GM19468 (cell line): ENCODE measurements around the gene IQCH.
"Not testable (repeated sequence)": the region's sequence is repeated elsewhere in the genome, so short reads cannot be mapped to it uniquely, and the experiment has no call there.

ENCODE experiments used
- ATAC-seq: cut with Tn5 transposase; IDR thresholded peaks from one replicate; pipeline ENCODE4 v1.9.1; 2021; ENCODE audit warnings: mild to moderate bottlenecking, moderate library complexity, moderate number of reproducible peaks; ENCODE audit not compliant: unreplicated experiment; ENCODE audit errors: extremely low read depth

Gene IQCH

DNA sequence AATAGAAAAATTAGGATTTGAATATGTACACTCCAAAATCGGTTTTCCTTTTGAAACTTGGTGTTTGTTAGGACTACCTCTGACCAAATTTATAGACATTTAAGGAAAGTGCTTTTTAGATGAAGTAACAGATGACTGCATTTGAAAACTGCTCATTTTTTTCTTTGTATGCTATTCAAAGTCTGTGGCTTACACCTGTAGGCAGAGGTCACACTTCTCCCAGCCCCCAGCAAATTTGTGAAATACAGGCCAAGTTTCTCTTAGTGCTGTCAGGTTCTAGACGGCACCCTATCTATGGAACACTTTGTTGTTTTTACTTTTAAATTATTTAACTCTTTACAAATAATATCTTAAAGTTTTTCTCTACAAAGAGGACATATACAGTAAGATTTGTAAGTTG lies 165.6 kb downstream of the IQCH start:
- no peak for ATAC-seq

- no peak for ATAC-seq
These were observed 166.5 kb downstream of the IQCH start for GRCh38 chr15:67421105-67421504.

DNA sequence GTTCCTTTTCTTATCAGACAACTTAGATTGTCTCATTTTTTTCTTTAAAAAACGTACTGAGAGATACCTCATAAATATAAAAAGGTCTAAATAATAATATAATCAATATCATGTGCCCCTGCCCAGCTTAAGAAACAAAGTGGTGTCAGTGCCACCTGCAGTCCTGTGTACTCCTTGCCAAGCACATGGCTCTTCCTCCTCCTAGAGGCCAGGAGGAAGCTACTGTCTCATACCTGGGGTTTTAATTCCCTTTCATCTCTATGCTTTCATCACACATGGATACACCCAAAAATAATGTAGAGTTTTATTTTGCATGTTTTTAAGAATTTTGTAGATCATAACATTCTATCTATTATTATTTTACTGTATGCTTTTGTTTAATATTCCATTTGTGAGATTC lies 167.7 kb downstream of the IQCH start:
- no peak for ATAC-seq

GRCh38 chr15:67433495-67434099 lies 179.0 kb downstream of the IQCH start:
- no peak for ATAC-seq

DNA sequence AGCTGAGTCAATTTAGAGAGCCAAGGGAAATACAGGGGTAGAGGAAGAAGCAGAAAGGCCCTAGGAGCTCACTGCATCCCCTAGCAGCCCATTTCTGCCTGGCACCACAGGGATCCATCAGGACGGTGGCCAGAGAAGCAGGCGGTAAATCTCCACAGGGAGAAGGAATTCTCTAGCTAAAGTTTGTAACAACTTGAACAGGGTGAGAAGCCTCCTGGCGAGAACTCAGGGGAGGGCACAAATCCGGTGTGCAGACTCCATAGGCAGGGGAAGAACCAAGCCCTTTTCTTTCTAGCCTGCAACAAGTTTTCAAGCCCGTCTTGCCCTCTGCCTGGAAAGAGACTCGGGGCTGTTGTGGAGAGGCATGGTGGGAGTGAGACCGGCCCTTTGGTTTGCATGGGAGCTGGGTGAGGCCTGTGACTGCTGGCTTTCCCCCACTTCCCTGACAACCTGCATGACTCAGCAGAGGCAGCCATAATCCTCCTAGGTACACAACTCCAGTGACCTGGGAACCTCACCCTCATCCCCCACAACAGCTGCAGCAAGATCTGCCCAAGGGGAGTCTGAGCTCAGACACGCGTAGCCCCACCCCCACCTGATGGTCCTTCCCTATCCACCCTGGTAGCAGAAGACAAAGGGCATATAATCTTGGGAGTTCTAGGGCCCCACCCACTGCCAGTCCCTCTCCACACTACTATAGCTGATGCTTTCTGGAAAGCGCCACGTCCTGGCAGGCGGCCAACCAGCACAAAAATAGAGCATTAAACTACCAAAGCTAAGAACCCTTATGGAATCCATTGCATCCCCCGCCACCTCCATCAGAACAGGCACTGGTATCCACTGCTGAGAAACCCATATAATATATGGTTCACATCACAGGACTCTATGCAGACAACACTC lies 182.0 kb downstream of the IQCH start:
- not testable (repeated sequence) for ATAC-seq

- no peak for ATAC-seq
These were observed 189.5 kb downstream of the IQCH start for GRCh38 chr15:67444100-67444499.

GRCh38 chr15:67446449-67446848 lies 191.9 kb downstream of the IQCH start:
- ATAC-seq = no peak

GRCh38 chr15:67448372-67448771 lies 193.8 kb downstream of the IQCH start:
- ATAC-seq = not testable (repeated sequence)

GRCh38 chr15:67453703-67454102 lies 199.1 kb downstream of the IQCH start:
- not testable (repeated sequence) for ATAC-seq

- no peak for ATAC-seq
These were observed 202.3 kb downstream of the IQCH start for GRCh38 chr15:67456677-67457529.

DNA sequence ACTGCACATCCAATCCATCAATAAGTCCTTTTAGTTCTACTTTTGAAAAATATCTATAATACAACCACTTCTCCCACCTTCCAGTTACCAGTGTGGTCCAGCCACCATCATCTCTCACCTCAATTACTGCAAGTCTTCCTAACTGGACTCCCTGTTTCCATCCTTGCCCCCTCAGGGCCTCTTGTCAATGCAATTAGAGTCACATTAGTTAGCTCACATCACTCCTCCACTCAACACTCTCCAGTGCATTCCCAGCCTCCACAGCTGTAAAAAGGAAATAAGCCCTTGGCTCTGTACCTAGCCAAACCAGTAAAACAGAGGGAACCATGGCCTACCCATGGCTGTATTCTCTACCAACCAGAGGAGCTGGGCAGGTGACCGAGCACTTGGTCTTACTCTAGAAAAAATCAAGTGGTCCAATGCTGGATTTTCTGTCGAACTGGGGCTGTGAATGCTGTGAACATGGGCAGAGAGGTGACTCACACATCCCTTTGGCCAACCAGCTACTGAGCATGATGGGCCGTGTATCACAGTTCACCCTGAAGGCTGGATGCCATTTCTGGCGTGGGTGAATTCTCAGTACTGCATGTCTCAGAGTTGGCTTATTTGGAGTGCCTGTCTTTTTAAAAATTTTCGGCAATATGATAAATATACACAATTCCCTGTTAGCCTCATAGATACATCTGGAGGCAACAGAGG lies 203.9 kb downstream of the IQCH start:
- ATAC-seq = no peak

DNA sequence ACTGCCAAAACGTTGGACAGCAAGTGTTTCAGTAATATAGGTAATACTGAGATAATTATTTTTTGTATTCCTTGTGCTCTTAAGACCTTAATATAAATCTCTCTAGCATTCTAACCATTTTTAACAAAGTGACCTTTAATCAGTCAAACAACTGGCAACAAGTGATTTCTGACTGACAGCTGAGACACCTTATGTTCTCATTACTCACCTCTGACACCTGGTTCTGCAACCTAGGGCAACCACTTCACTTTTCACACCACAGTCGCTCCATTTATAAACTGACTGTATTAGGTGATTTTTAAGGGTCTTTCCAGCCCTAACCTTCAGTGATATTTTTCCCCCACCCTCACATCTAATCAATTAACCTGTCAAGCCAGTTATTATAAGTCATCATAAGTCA lies 205.9 kb downstream of the IQCH start:
- ATAC-seq = no peak

- ATAC-seq = no peak
These were observed 207.1 kb downstream of the IQCH start for GRCh38 chr15:67461735-67462134.

DNA sequence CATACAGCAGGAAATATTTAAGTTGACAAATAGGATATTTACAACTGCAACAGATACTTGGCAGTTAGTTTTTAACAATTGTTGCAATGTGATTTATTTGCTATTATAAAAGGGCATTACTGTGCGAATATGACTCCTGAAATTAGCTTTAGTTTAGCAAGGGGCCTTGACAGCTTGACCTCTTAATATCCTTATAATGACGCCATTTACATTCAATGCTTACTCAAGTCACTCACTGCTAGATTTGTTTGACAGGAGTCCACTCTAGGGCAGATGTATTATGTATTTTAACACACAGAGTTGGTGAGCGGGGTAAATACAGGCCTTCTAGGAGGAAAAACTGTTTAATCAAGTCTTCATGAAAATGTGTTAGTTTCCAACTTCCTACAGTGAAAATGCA lies 208.3 kb downstream of the IQCH start:
- ATAC-seq = no peak

GRCh38 chr15:67463488-67463887 lies 208.9 kb downstream of the IQCH start:
- no peak for ATAC-seq

- no peak for ATAC-seq
These were observed 210.8 kb downstream of the IQCH start for GRCh38 chr15:67465196-67465952.

GRCh38 chr15:67468416-67468815 lies 213.8 kb downstream of the IQCH start:
- ATAC-seq = no peak

- ATAC-seq = no peak
These were observed 215.1 kb downstream of the IQCH start for GRCh38 chr15:67469680-67470079.

- no peak for ATAC-seq
These were observed 218.4 kb downstream of the IQCH start for GRCh38 chr15:67472957-67473356.
